Bronchial epithelial cell (primary cell): ENCODE data around the gene PTPN23. TPM values are rescaled to one million over a fixed set of nuclear protein-coding genes. Genes with fewer than 3 reads are reported as not detected.
"Not testable (repeated sequence)": the region's sequence is repeated elsewhere in the genome, so short reads cannot be mapped to it uniquely, and the experiment has no call there.

ENCODE experiments used
- DNase-seq: peaks from one replicate; pipeline ENCODE4 v3.0.0-alpha.2; 2010; ENCODE audit warnings: low read depth
- FAIRE-seq: peaks from 2 replicates; lab custom pipeline; 2011; peaks lifted over from hg19 to GRCh38; lab: Jason Lieb, UNC
- H3K27me3 ChIP-seq: 2 replicates; pipeline ENCODE4 v1.5.1; 2011; ENCODE audit warnings: low read length; ENCODE audit not compliant: control insufficient read depth, insufficient read depth
- H3K36me3 ChIP-seq: 2 replicates; pipeline ENCODE4 v1.5.1; 2011; ENCODE audit warnings: low read length; ENCODE audit not compliant: control insufficient read depth, insufficient read depth
- H3K4me3 ChIP-seq: 2 replicates; pipeline ENCODE4 v1.5.1; 2011; ENCODE audit warnings: mild to moderate bottlenecking, low read depth, low read length, control low read depth
- total RNA-seq: library from RNA; depleted of rRNA; stranded (reverse); fragments of >200 nt; gene quantifications from 2 replicates; pipeline ENCODE4 v1.2.1, GENCODE V29; 2014
- TF ChIP-seq, protein P1 (sequence below): IDR thresholded peaks from 2 replicates; pipeline ENCODE4 v1.5.1; 2011; ENCODE audit warnings: mild to moderate bottlenecking, moderate library complexity, low read length, control low read depth, inconsistent platforms; ENCODE audit not compliant: insufficient read depth, severe bottlenecking

PTPN23 gene
- total RNA-seq, 1 donor from 2014 or later, result 12.6 TPM

DNA sequence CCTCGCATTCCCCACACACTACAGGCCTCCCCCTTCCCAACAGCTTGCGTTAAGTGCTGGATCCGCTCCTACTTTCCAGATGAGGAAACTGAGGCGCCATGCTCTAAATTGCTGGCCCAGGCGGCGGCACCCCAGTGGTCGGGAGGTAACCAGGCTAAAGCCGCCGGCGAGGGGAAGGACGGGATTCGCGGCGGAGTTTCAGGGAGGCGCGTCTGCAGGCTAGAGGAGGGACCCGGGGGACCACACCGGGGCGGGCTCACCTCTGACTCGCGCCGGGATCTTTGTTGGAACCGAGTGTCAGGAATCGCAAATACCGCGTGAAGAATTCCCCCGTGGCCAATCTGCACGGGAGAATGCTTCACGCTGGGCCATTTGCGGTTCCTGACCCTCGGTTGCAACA lies 24.6 kb upstream of the PTPN23 start:
- Histone ChIP-seq H3K36me3 (no peaks in the 10 kb centered on the region), H3K27me3 (no peaks in the 10 kb centered on the region), H3K4me3 (no peak overlapping the region)
- TF ChIP-seq, protein P1, sequence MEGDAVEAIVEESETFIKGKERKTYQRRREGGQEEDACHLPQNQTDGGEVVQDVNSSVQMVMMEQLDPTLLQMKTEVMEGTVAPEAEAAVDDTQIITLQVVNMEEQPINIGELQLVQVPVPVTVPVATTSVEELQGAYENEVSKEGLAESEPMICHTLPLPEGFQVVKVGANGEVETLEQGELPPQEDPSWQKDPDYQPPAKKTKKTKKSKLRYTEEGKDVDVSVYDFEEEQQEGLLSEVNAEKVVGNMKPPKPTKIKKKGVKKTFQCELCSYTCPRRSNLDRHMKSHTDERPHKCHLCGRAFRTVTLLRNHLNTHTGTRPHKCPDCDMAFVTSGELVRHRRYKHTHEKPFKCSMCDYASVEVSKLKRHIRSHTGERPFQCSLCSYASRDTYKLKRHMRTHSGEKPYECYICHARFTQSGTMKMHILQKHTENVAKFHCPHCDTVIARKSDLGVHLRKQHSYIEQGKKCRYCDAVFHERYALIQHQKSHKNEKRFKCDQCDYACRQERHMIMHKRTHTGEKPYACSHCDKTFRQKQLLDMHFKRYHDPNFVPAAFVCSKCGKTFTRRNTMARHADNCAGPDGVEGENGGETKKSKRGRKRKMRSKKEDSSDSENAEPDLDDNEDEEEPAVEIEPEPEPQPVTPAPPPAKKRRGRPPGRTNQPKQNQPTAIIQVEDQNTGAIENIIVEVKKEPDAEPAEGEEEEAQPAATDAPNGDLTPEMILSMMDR, result no peak
- FAIRE-seq (no peak), DNase-seq (no peak)

DNA sequence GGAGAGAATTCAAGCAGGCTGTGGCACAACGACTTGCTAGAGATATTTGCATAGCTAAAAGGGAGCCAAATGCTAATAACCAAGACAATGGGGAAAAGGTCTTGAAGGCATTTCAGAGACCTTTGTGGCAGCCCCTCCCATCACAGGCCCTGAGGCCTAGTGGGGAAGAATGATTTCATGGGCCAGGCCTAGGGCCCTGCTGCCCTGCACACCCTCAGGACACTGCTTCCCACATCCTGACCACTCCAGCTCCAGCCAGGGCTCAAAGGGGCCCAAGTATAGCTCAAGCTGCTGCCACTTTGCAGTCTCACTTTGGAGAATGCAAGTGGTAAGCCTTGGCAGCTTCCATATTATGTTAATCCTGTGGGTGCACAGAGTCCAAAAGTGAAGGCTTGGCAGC lies 21.5 kb upstream of the PTPN23 start:
- no peak for DNase-seq
- TF ChIP-seq, protein P1, result no peak
- H3K4me3 ChIP-seq, result no peak overlapping the region
- no peak for FAIRE-seq
- H3K36me3 ChIP-seq, result no peaks in the 10 kb centered on the region
- H3K27me3 ChIP-seq, result no peaks in the 10 kb centered on the region

DNA sequence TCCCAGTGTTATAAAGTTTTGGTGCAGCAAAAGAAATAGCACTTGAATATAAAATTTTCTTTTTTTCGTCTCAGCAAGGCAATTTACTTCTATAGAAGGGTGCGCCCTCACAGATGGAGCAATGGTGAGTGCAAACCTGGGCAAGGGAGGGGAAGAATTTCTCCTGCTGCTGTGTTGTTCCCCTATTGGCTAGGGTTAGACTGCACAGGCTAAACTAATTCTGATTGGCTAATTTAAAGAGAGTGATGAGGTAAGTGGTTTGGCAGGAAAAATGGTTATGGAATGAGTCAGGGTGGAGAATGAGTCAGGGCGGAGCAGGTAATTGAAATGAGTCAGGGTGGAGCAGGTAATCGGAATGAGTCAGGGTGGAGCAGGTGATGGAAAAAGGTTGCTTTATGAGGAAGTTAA lies 20.7 kb upstream of the PTPN23 start:
- H3K27me3 ChIP-seq, H3K36me3 ChIP-seq, H3K4me3 ChIP-seq: not testable (repeated sequence)
- DNase-seq (peak; percentile 77), FAIRE-seq (peak; percentile 18)

DNA sequence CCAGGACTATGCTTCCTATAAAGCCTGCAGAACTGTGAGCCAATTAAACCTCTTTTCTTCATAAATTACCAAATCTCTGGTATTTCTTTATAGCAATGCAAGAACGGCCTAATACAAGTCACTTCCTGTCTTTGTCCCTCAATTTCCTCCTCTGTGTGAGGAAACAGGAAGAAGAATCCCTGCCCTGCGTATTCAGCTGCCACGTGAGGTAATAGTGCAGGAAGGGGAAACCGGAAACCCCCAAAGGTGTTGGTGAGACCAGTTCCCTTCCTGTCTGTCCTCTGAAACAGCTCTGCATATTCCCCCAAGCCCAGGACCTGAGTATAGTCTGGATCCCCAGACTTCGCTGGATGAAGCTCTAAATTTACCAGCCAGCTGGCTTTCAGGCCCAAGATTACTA lies 18.1 kb upstream of the PTPN23 start:
- Histone ChIP-seq H3K36me3 (no peaks in the 10 kb centered on the region), H3K4me3 (no peak overlapping the region), H3K27me3 (no peaks in the 10 kb centered on the region)
- DNase-seq, result no peak
- FAIRE-seq, result no peak
- TF ChIP-seq, protein P1, result no peak

DNA sequence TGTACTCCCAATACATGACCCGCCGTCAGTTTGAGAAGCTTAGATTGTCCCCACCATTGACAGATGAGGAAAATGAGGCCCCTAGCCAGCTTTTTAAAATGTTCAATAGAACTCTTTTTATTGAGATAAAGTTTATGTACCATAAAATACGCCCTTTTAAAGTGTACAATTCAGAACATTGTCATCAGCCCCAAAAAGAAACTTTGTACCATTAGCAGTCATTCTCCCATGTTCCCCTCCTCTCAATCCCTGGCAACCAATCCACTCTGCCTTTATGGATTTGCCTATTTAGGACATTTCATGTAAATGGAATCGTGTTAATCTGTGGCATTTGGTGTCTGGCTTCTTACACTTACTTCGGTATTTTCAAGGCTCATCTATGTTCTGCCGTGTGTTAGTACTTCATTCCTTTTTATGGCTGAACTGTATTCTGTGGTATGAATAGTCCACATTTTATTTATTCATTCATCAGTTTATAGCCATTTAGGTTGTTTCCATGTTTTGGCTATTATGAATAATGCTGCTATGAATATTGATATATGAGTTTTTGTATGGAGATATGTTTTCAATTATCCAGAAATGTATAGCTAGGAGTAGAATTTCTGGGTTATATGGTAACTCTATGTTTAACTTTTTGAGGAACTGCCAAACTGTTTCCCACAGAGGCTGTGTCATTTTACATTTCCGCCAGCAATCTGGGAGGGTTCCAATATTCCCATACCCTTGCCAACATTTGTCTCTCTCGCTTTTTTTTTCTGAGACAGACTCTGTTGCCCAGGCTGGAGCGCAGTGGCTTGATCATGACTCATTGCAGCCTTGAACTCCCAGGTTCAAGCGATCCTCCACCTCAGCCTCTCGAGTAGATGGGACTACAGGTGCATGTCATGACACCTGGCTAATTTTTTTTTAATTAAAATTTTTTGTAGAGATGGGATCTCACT lies 15.3 kb upstream of the PTPN23 start:
- H3K36me3 ChIP-seq, result no peaks in the 10 kb centered on the region
- peak; percentile 57 for DNase-seq
- TF ChIP-seq, protein P1, result no peak
- no peak for FAIRE-seq
- H3K27me3 ChIP-seq, result no peaks in the 10 kb centered on the region
- H3K4me3 ChIP-seq, result no peak overlapping the region

DNA sequence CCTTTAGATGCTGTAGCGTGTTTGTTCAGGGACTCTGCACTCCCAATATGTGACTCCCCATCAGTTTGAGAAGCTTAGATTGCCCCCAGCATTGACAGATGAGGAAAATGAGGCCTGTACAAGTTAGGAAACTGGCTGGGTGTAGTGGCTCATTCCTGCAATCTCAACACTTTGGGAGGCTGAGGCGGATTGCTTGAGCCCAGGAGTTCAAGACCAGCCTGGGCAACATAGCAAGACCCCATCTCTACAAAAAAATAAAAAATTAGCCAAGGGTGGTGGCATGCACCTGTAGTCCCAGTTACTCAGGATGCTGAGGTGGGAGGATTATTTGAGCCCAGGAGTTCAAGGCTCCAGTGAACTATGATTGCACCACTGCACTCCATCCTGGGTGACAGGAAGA lies 14.0 kb upstream of the PTPN23 start:
- FAIRE-seq, result no peak
- H3K27me3 ChIP-seq, result no peaks in the 10 kb centered on the region
- no peak overlapping the region for H3K4me3 ChIP-seq
- TF ChIP-seq, protein P1, result no peak
- no peaks in the 10 kb centered on the region for H3K36me3 ChIP-seq
- no peak for DNase-seq
